GM12872 (cell line): Measurements from ENCODE around the gene GNAI1.

Experiments
- CTCF ChIP-seq: IDR thresholded peaks from 3 replicates; pipeline ENCODE4 v1.5.1; 2011; ENCODE audit warnings: low read depth, mild to moderate bottlenecking, low read length, moderate library complexity; ENCODE audit not compliant: insufficient read depth

GNAI1 gene

DNA sequence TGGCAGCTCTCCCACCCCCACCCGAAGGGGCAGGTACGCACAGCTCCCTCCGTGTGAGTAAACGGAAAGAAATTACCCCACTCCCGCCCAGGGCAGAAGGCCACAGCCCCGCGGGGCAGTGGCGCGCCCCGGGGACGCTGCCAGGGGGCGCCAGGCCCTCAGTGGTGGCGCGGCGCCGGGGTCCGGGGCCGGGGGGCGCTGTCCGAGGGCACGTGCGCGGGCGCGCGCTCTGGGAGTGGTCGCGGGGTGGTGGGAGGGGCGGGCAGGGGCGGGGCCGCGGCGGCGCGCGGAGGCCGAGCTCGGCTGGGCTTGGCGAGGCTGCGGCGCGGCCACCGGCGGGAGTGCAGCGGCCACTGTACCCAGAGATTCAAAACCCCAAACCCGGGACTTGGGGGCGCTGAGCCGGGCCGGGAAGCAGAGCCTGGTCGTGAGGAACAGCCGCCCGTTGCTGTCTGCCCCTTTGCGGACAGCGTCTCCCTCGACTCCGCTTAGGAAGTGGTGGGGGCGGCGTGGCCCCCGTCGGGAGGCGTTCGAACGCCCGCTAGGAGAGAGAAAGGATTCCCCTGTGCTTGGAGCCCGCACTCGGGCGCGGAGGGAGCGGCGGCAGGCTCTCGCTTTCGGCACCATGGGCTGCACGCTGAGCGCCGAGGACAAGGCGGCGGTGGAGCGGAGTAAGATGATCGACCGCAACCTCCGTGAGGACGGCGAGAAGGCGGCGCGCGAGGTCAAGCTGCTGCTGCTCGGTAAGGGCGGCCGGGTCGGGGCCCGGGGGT lies at the start of gene GNAI1:
Gene GNAI1 (plus strand): TSS at position 296 of the 773 bp plus-strand sequence. CDS start 330 bp downstream, at position 626.
- no peak for TF ChIP-seq CTCF

- no peak for TF ChIP-seq CTCF
Observed at GRCh38 chr7:80087051-80087770, 47.4 kb upstream of the GNAI1 start.

GRCh38 chr7:80087771-80088170 lies 46.9 kb upstream of the GNAI1 start:
- TF ChIP-seq CTCF: no peak

- TF ChIP-seq CTCF: no peak
Observed at GRCh38 chr7:80088705-80089104, 45.9 kb upstream of the GNAI1 start.

GRCh38 chr7:80089366-80089765 lies 45.3 kb upstream of the GNAI1 start:
- TF ChIP-seq CTCF: no peak

DNA sequence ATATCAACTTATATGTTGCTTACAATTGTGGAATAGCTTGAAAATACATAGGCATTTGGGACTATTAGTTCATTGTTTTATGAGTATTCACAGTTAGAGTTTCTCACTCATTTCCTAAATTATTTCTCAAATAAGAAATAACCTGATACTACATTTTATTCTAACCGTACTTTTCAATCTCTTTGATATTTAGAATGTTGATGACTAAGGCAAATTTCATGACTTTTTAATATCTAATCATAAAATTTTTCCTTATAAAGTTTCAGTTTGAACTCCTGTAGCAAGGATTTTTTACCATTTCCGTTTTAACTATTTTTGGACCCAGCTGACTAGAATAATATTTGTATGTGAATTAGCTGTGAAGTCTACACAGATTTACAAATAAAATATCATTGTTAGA lies 41.3 kb upstream of the GNAI1 start:
- no peak for TF ChIP-seq CTCF

- no peak for TF ChIP-seq CTCF
Observed at GRCh38 chr7:80095545-80095944, 39.1 kb upstream of the GNAI1 start.
